Erythroblast (primary cell): ENCODE results near the gene MTOR.
"Not testable (repeated sequence)": the region's sequence is repeated elsewhere in the genome, so short reads cannot be mapped to it uniquely, and the experiment has no call there.

Experiments used
- DNase-seq, 2 experiments: peaks; one replicate each; lab custom pipeline; 2025; lab: John Stamatoyannopoulos, UW
- GATA1 ChIP-seq: IDR thresholded peaks from 2 replicates; pipeline ENCODE4 v1.6.1; 2011; ENCODE audit warnings: low read depth, mild to moderate bottlenecking, control low read depth, low read length, moderate library complexity
- POLR2A ChIP-seq: IDR thresholded peaks from 2 replicates; pipeline ENCODE4 v1.6.1; 2011; ENCODE audit warnings: mild to moderate bottlenecking, low read length

Gene MTOR

GRCh38 chr1:11262171-11263049 is at the start of gene MTOR:
Gene MTOR, minus strand, starts transcription at chr1:11262551. Its CDS starts 3,142 bp downstream, at chr1:11259409.
- DNase-seq, result peak; percentile 99 to 100
- peak; percentile 73 for TF ChIP-seq POLR2A
- TF ChIP-seq GATA1, result no peak

GRCh38 chr1:11309385-11309784 is 47.0 kb upstream of the MTOR start:
- TF ChIP-seq GATA1 (no peak), POLR2A (no peak)
- no peak for DNase-seq

GRCh38 chr1:11308699-11309224 is 46.4 kb upstream of the MTOR start:
- TF ChIP-seq GATA1 (no peak), POLR2A (no peak)
- no peak for DNase-seq

GRCh38 chr1:11307852-11308251 is 45.5 kb upstream of the MTOR start:
- TF ChIP-seq POLR2A (no peak), GATA1 (no peak)
- no peak for DNase-seq

- not testable (repeated sequence) for DNase-seq
Observed at GRCh38 chr1:11305516-11305915, 43.2 kb upstream of the MTOR start.

GRCh38 chr1:11302366-11302765 is 40.0 kb upstream of the MTOR start:
- TF ChIP-seq POLR2A (no peak), GATA1 (no peak)
- no peak for DNase-seq

GRCh38 chr1:11301601-11302000 is 39.2 kb upstream of the MTOR start:
- no peak for TF ChIP-seq POLR2A
- no peak for TF ChIP-seq GATA1
- DNase-seq, result no peak

GRCh38 chr1:11299225-11299574 is 36.8 kb upstream of the MTOR start:
- no peak for DNase-seq
- no peak for TF ChIP-seq GATA1
- TF ChIP-seq POLR2A, result no peak

GRCh38 chr1:11298390-11299224 is 36.3 kb upstream of the MTOR start:
- TF ChIP-seq GATA1 (no peak), POLR2A (no peak)
- peak; percentile 24 to 27 for DNase-seq

GRCh38 chr1:11297774-11298173 is 35.4 kb upstream of the MTOR start:
- not testable (repeated sequence) for DNase-seq

GRCh38 chr1:11295905-11296304 is 33.6 kb upstream of the MTOR start:
- TF ChIP-seq GATA1 (no peak), POLR2A (no peak)
- DNase-seq, result no peak

GRCh38 chr1:11294951-11295350 is 32.6 kb upstream of the MTOR start:
- TF ChIP-seq GATA1 (no peak), POLR2A (no peak)
- DNase-seq, result no peak

GRCh38 chr1:11293856-11294255 is 31.5 kb upstream of the MTOR start:
- no peak for DNase-seq
- TF ChIP-seq GATA1, result no peak

GRCh38 chr1:11291049-11291448 is 28.7 kb upstream of the MTOR start:
- TF ChIP-seq POLR2A (no peak), GATA1 (no peak)
- DNase-seq, result no peak

GRCh38 chr1:11289064-11289463 is 26.7 kb upstream of the MTOR start:
- TF ChIP-seq POLR2A (no peak), GATA1 (no peak)
- DNase-seq, result no peak
